ENCODE results near the gene ZFHX3.

ZFHX3 gene

DNA sequence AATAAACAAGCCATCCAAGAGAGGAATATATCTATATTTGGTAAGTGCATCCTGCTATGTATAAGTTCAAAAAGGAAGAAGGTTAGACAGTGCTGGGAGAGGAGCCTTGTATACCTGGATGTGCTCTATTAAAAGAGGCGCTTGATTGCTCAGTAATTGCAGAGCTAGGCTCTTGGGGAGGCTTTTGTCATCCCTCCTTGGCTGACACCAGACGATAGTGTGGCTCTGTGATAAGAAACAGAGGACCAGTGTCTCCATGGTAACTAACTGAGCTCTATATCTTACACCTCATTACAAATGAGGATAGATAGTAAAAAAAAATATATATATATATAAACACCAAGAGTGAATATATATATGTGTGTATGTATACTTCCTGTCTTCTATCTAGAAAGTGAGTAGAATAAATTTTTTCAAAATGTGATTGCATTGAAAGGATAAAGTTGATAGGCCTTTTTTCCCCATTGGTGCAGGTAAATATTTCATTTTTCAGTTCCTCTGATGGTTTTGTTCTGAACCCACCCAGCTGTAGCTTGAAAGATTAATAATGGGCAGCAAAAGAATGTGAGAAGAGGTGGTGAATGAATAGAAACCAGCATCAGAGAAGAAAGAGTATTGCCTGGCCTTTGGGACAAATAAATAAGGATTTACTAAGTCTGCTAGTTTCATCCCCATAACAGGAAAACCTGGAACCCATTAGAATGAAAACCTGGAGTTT lies 303.7 kb downstream of the ZFHX3 start:
- DNase-seq (ENCODE audit: low read depth in 3 of 3): no peak

DNA sequence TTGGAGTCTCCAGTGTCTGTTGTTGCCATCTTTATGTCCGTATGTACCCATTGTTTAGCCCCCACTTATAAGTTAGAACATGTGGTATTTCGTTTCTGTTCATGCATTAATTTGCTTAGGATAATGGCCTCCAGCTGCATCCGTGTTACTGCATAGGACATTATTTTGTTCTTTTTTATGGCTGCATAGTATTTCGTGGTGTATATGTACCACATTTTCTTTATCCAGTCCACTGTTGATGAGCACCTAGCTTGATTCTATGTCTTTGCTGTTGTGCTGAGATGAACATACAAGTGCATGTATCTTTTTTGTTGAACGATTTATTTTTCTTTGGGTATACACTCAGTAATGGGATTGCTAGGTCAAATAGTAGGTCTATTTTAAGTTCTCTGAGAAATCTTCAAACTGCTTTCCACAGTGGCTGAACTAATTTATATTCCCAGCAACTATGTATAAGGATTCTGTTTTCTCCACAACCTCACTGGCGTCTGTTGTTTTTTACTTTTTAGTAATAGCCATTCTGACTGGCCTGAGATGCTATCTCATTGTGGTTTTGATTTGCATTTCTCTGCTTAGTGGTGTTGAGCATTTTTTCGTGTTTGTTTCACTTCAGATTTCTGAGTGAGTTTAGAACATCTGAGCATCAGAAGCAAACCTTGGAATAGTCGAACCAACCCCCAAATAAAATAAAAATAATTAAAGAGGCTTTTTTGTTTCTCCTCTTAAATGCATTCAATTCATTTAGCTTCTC lies 304.7 kb downstream of the ZFHX3 start:
- DNase-seq (ENCODE audit: low read depth in 3 of 3): no peak

DNA sequence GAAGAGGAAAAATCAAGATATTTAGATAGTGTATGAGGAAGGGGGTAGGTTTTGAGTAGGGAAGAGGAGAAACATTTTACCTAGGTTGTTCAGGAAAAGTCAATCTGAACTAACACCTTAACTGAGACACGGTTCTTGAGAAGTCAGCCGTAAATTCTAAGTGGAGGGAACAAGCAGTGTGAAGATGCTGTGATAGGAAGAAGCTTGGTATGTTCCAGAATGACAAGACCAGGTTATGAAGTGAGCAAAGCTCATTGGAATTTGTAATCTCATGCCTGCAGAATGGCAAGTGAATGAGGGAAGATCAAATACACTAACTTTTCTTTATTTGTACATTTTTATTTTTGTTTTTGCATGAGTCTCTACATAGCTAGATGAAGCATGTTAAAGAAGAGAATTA lies 307.6 kb downstream of the ZFHX3 start:
- DNase-seq (ENCODE audit: low read depth in 3 of 3): no peak

DNA sequence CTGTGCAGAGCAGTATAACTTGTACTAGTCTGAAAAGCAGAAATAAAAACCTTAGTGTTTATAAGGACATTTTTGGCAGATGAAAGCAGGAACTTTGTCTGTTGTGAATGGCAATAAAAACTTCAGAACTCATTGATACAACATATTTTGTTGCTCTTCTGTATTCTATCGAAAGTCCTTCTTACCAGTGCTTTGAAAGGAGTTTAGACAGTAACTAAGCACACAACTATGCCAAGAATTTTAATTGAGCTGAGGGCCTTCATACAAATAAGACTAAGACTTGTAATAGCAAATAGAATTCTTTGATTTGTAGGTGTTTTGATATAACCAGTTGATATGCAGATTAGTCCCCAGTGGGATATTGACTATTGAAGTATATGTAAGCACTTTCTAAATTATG lies 308.4 kb downstream of the ZFHX3 start:
- DNase-seq (ENCODE audit: low read depth in 3 of 3): no peak

DNA sequence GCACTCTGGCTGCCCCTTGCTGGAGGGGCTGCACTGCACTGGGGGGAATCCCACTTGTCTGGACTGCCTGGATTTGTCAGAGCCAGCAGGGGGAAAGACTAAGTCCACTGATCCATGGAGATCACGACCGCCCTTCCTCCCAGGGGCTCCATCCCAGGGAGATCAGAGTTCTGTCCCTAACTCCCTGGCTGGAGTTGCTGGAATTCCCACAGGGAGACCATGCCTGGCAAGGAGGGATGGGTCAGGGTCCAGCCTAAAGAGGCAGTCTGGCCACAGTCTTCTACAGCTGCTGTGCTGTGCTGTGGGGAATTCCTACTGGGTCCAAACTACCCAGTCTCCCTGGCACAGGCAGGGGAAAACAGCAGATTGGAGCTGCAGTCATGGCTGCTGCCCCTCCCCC lies 311.9 kb downstream of the ZFHX3 start:
- DNase-seq (ENCODE audit: low read depth in 3 of 3): no peak
